OCI-LY7 (cell line): Measurements from ENCODE around the gene CMKLR1.

Experiments
- EZH2phosphoT487 ChIP-seq: fragments of 200-600 bp; sonication (generic); IDR thresholded peaks from 2 replicates; pipeline ENCODE4 v1.6.1; 2018; ENCODE audit warnings: low read depth, borderline replicate concordance, mild to moderate bottlenecking, mixed run types, antibody characterized with exemption, low read length, moderate library complexity, mixed read lengths
- TF ChIP-seq, protein P1 (sequence below): fragments of 200-600 bp; sonication (generic); conservative IDR thresholded peaks from 2 replicates; pipeline ENCODE4 v1.5.1; 2014; ENCODE audit warnings: mild to moderate bottlenecking, antibody characterized with exemption, low read length, moderate library complexity, mixed read lengths

- TF ChIP-seq, protein P1, sequence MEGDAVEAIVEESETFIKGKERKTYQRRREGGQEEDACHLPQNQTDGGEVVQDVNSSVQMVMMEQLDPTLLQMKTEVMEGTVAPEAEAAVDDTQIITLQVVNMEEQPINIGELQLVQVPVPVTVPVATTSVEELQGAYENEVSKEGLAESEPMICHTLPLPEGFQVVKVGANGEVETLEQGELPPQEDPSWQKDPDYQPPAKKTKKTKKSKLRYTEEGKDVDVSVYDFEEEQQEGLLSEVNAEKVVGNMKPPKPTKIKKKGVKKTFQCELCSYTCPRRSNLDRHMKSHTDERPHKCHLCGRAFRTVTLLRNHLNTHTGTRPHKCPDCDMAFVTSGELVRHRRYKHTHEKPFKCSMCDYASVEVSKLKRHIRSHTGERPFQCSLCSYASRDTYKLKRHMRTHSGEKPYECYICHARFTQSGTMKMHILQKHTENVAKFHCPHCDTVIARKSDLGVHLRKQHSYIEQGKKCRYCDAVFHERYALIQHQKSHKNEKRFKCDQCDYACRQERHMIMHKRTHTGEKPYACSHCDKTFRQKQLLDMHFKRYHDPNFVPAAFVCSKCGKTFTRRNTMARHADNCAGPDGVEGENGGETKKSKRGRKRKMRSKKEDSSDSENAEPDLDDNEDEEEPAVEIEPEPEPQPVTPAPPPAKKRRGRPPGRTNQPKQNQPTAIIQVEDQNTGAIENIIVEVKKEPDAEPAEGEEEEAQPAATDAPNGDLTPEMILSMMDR, result no peak
- no peak for TF ChIP-seq EZH2phosphoT487
Observed at GRCh38 chr12:108387771-108388170, 48.7 kb upstream of the CMKLR1 start.
